ENCODE data around the gene CRYBA2.

DNA sequence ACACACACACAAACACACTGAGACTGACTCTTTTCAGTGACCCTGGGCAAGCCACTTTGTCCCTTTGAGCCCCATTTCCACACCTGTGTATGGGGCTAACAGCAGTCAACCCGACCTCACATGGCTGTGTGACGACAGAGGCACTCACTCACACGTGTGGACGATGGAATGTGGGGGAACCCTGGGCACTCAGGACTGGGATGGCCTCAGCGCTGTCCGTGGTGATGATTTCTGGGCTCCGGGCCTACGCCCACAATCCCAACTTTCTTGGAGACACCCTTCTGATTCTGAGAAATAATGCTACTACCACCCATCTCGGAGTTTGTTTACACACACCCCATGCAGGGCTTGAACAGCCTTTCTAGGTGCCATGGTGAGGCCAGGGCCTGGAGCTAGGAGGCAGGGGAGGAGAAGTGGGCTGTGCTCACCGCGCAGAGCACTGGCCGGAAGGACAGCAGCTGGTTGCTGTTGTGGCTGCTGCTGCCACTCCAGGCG is 1.5 kb downstream of the CRYBA2 start:
- TF ChIP-seq POLR2AphosphoS5 (IDR thresholded peaks at IDR 0.05) (no peak), POLR2A (IDR thresholded peaks at IDR 0.05) (no peak)
- TF ChIP-seq, protein P1, sequence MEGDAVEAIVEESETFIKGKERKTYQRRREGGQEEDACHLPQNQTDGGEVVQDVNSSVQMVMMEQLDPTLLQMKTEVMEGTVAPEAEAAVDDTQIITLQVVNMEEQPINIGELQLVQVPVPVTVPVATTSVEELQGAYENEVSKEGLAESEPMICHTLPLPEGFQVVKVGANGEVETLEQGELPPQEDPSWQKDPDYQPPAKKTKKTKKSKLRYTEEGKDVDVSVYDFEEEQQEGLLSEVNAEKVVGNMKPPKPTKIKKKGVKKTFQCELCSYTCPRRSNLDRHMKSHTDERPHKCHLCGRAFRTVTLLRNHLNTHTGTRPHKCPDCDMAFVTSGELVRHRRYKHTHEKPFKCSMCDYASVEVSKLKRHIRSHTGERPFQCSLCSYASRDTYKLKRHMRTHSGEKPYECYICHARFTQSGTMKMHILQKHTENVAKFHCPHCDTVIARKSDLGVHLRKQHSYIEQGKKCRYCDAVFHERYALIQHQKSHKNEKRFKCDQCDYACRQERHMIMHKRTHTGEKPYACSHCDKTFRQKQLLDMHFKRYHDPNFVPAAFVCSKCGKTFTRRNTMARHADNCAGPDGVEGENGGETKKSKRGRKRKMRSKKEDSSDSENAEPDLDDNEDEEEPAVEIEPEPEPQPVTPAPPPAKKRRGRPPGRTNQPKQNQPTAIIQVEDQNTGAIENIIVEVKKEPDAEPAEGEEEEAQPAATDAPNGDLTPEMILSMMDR (IDR thresholded peaks at IDR 0.05) = no peak
